ENCODE results near the gene ETFB.
A peak's percentile ranks its signal among the peaks of the same experiment; 100 is the strongest.

The ETFB gene

DNA sequence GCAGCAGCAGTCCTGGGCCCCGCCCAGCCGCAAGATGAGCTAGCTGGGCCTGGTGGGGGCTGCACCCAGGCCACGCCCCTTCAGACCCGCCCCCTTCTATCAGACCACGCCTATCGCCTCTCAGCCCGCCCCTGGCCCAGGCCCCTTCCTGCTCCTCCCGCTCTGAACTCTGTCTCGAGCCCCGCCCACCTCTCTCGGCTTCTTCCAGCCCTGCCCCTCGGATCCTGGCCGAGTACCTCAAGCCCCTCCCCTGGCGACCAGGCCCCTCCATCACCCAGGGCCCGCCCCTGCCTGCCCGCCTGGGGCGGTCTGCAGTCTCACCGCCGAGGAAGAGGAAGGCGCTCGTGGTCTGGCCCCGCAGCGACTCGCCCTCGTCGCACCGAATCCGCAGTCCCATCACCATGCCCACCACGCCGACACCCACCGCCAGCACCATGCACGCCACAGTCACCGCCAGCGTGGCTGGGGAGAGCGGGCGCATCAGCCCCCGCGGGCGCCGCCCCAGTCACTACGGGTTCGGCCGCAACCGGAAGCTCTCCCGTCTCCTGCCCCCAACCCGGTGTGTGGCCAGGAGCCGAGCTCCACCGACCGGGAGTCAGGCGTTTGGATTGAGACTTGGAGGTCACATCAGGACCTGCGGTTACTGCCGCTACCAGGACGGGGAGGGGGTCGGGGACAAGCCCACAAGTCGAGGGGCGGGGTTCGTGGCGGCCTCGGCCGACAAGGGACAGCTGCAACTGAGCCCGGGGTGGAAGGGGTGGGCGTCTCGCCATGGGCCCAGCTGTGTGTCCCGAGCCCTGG is 1.6 kb upstream of the ETFB start:
- H3K4me3 ChIP-seq (replicated peaks; ENCODE audit: low read depth, low read length) = peak overlapping the region; percentile 92
- TF ChIP-seq, protein P1, sequence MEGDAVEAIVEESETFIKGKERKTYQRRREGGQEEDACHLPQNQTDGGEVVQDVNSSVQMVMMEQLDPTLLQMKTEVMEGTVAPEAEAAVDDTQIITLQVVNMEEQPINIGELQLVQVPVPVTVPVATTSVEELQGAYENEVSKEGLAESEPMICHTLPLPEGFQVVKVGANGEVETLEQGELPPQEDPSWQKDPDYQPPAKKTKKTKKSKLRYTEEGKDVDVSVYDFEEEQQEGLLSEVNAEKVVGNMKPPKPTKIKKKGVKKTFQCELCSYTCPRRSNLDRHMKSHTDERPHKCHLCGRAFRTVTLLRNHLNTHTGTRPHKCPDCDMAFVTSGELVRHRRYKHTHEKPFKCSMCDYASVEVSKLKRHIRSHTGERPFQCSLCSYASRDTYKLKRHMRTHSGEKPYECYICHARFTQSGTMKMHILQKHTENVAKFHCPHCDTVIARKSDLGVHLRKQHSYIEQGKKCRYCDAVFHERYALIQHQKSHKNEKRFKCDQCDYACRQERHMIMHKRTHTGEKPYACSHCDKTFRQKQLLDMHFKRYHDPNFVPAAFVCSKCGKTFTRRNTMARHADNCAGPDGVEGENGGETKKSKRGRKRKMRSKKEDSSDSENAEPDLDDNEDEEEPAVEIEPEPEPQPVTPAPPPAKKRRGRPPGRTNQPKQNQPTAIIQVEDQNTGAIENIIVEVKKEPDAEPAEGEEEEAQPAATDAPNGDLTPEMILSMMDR (IDR thresholded peaks at IDR 0.05; ENCODE audit: low read depth, low read length, missing control alignments) = no peak
- DNase-seq (ENCODE audit: extremely low read depth, low read depth) = peak; percentile 93

GRCh38 chr19:51367255-51367564 is 1.0 kb upstream of the ETFB start:
- no peak for DNase-seq (ENCODE audit: extremely low read depth, low read depth)
- H3K4me3 ChIP-seq (replicated peaks; ENCODE audit: low read depth, low read length) = peak overlapping the region; percentile 92
- TF ChIP-seq, protein P1 (IDR thresholded peaks at IDR 0.05; ENCODE audit: low read depth, low read length, missing control alignments) = no peak

DNA sequence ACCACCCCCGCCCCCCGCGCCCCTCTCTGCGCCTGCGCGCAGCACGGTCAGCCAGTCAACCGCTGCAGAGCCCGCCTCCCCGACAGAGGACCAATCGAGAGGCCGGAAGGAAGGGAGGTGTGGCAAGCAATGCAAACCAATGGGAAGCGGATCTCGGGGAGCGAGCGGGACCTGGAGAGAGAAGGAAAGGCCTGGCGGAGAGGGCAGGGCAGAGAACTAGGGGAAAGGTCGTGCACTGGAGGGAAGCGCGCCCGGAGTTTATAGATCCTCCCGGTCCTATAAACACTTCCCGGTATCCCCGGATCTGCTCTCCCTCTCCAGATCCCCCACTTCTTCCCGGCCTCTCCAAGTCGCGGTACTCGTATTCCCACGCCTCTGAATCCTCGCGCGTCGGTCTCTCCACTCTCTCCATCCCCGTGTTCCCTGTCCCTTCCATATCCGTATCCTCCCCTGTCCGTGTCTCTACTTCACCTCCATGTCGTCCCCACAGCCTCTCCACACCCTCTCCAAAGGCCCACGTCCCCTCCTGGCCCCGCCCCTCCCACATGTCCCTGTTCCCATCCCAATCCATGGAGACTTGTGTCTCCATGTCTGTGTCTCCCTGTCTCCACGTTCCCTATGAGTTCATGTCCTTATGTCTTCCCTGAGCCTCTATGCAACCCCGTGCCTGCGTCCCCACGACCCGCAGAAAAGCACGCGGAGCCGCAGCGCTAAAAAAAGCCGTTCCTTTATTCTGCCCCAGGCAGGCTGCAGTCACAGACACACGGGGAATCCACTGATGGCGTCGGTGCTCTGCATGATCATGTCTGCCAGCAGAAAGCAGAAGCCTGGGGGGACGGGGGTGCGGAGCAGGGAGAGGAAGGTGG is 434 bp upstream of the ETFB start:
- TF ChIP-seq, protein P1 (IDR thresholded peaks at IDR 0.05; ENCODE audit: low read depth, low read length, missing control alignments) = no peak
- H3K4me3 ChIP-seq (replicated peaks; ENCODE audit: low read depth, low read length) = peak overlapping the region; percentile 92

GRCh38 chr19:51365211-51365964 is 800 bp downstream of the ETFB start:
- H3K4me3 ChIP-seq (replicated peaks; ENCODE audit: low read depth, low read length) = peak overlapping the region; percentile 92
- TF ChIP-seq, protein P1 (IDR thresholded peaks at IDR 0.05; ENCODE audit: low read depth, low read length, missing control alignments) = no peak
- DNase-seq (ENCODE audit: extremely low read depth, low read depth) = no peak

More for the DNA sequence above, 434 bp upstream of the ETFB start:
- DNase-seq (ENCODE audit: extremely low read depth, low read depth) = peak; percentile 94

- no peak for DNase-seq (ENCODE audit: extremely low read depth, low read depth)
- TF ChIP-seq, protein P1 (IDR thresholded peaks at IDR 0.05; ENCODE audit: low read depth, low read length, missing control alignments) = no peak
- no peak overlapping the region for H3K4me3 ChIP-seq (replicated peaks; ENCODE audit: low read depth, low read length)
Observed at GRCh38 chr19:51364200-51365106, 1.7 kb downstream of the ETFB start.

GRCh38 chr19:51361239-51361638 is 4.9 kb downstream of the ETFB start:
- no peak overlapping the region for H3K4me3 ChIP-seq (replicated peaks; ENCODE audit: low read depth, low read length)
- DNase-seq (ENCODE audit: extremely low read depth, low read depth) = no peak
- TF ChIP-seq, protein P1 (IDR thresholded peaks at IDR 0.05; ENCODE audit: low read depth, low read length, missing control alignments) = no peak
